Rectal smooth muscle tissue (tissue), 1 donor: Measurements from ENCODE around the gene LRRN3.

Experiments
- H3K27ac ChIP-seq: one replicate; pipeline ENCODE4 v1.7.0; 2013; ENCODE audit warnings: low read depth, low read length, inconsistent platforms
- H3K27me3 ChIP-seq: one replicate; pipeline ENCODE4 v1.7.0; 2013; ENCODE audit warnings: low read length; ENCODE audit not compliant: control insufficient read depth, insufficient read depth
- H3K36me3 ChIP-seq: one replicate; pipeline ENCODE4 v1.7.0; 2013; ENCODE audit warnings: low read length; ENCODE audit not compliant: control insufficient read depth, insufficient read depth
- H3K4me1 ChIP-seq: one replicate; pipeline ENCODE4 v1.7.0; 2013; ENCODE audit warnings: low read length; ENCODE audit not compliant: control insufficient read depth, insufficient read depth
- H3K4me3 ChIP-seq: one replicate; pipeline ENCODE4 v1.7.0; 2013; ENCODE audit warnings: low read length
- H3K9ac ChIP-seq: one replicate; pipeline ENCODE4 v1.7.0; 2013; ENCODE audit warnings: low read length

Gene LRRN3

GRCh38 chr7:111081546-111082267 is 9.2 kb upstream of the LRRN3 start:
- H3K27ac ChIP-seq = no peak overlapping the region
- no peaks in the 10 kb centered on the region for H3K4me1 ChIP-seq
- no peak overlapping the region for H3K9ac ChIP-seq
- no peak overlapping the region for H3K4me3 ChIP-seq
- no peaks in the 10 kb centered on the region for H3K36me3 ChIP-seq
- H3K27me3 ChIP-seq = no peaks in the 10 kb centered on the region

DNA sequence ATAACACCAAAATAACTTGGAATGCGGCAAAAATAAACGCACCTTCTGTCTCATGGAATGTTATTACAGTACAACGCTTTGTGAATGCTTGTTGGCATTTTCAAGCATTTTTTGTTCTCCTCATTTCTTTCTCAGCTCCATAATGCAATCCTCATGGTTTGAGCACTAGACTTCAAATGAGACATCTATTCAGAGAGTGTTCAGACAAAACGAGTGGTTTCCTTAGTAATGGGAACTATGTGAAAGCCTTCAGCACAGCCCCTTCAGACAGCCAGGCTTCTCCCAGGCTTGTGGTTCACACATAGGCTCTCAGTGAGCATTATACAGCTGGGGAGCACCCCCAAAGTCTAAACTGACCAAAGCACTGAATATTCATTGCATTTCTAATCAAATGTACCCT is 8.6 kb upstream of the LRRN3 start:
- no peaks in the 10 kb centered on the region for H3K27me3 ChIP-seq
- no peaks in the 10 kb centered on the region for H3K36me3 ChIP-seq
- no peak overlapping the region for H3K9ac ChIP-seq
- no peaks in the 10 kb centered on the region for H3K4me1 ChIP-seq
- no peak overlapping the region for H3K27ac ChIP-seq
- H3K4me3 ChIP-seq = no peak overlapping the region

DNA sequence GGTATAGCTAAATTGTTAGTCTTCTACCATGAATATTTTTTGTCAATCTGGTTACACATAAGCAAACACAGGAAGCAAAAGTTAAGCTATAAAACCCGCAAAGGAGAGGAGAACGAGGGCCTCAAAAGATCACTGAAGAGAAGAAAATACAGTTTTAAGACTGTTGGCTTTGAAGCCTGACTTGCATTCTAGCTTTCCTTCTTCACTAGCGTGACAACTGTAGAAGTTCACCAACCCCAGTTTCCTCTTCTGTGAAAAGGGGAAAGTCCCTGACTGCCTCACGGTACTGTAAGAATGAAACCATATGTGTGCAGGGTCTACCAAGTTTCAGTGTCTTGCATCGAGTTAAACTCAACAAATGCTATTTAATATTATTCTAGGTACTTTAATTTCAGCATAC is 7.5 kb upstream of the LRRN3 start:
- no peak overlapping the region for H3K9ac ChIP-seq
- H3K27ac ChIP-seq = no peak overlapping the region

GRCh38 chr7:111085356-111085755 is 5.6 kb upstream of the LRRN3 start:
- Histone ChIP-seq H3K4me3 (no peak overlapping the region), H3K9ac (no peak overlapping the region), H3K4me1 (no peaks in the 10 kb centered on the region), H3K36me3 (no peaks in the 10 kb centered on the region), H3K27me3 (no peaks in the 10 kb centered on the region), H3K27ac (no peak overlapping the region)

More for the DNA sequence above, 7.5 kb upstream of the LRRN3 start:
- H3K4me3 ChIP-seq = no peak overlapping the region
- H3K27me3 ChIP-seq = no peaks in the 10 kb centered on the region
- no peaks in the 10 kb centered on the region for H3K36me3 ChIP-seq
- no peaks in the 10 kb centered on the region for H3K4me1 ChIP-seq

DNA sequence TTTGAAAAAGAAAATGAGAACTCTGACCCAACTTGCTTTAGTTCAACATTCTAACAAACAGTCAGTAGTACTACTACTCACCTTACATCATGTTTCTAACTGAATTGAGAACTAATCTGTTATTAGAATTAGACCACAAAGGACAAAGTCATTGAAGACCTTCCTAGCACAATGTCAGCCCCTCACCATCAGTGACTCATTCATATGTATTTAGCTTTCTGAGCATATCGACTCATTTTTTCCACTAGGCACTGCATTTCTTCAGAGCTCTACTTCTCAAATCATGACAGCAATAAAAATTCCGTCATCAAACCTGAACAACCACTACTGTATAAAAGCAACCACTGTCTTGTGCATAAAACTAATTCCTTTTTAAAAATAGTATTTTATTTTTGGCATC is 4.4 kb upstream of the LRRN3 start:
- H3K4me3 ChIP-seq = no peak overlapping the region
- H3K27me3 ChIP-seq = no peaks in the 10 kb centered on the region
- no peak overlapping the region for H3K27ac ChIP-seq
- H3K36me3 ChIP-seq = no peaks in the 10 kb centered on the region
- no peaks in the 10 kb centered on the region for H3K4me1 ChIP-seq
- H3K9ac ChIP-seq = no peak overlapping the region

DNA sequence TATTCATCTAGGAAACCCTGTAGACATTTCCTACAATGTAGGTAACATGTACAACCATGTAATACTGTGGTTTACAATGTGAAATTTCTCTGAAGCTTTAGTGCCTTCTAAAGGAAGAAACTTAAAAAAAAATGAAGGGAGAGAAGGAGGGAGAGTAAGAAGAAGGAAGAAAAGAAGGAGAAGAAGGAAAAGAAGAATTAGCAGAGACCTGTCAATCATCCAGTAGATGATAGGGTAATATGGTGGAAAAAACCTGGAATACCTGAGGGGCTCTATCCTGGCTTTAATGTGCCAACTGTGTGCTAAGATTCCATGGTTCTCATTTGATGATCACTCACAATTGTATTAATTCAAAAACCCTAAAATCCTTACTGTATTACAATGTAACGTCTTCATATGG is 2.6 kb upstream of the LRRN3 start:
- Histone ChIP-seq H3K27ac (no peak overlapping the region), H3K9ac (no peak overlapping the region), H3K4me3 (no peak overlapping the region), H3K36me3 (no peaks in the 10 kb centered on the region), H3K27me3 (no peaks in the 10 kb centered on the region), H3K4me1 (peaks cover 5% of the 10 kb centered on the region)

DNA sequence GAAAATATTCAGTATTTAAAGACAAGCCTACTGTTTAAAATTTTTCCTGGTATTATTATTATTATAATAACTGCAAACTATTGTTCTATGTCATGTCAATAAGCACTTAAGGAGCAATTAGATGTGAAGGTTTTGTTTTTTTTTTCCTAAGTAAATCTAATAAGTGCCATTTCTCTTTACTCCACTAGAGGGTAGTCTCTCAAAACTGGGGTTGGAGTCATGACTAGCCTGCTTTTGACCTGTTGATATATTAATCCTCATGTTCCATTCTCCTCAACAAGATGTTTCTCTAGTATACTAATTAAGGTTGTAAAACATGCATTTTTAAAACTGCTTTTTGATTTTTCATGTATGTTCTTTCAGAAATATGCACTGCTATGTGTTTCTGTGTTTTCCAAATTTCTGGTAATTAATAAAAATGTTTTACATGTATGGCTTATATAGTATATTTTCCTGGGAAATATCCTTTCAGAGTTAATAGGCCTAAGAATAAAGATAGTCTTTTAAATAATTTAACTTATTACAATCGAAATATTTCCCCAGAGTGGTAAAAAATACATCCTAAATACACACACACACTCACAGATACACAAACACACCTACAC is 1.0 kb upstream of the LRRN3 start:
- H3K9ac ChIP-seq = no peak overlapping the region
- no peaks in the 10 kb centered on the region for H3K36me3 ChIP-seq
- peaks cover 5% of the 10 kb centered on the region for H3K4me1 ChIP-seq
- H3K27me3 ChIP-seq = no peaks in the 10 kb centered on the region
- H3K27ac ChIP-seq = no peak overlapping the region
- H3K4me3 ChIP-seq = no peak overlapping the region

DNA sequence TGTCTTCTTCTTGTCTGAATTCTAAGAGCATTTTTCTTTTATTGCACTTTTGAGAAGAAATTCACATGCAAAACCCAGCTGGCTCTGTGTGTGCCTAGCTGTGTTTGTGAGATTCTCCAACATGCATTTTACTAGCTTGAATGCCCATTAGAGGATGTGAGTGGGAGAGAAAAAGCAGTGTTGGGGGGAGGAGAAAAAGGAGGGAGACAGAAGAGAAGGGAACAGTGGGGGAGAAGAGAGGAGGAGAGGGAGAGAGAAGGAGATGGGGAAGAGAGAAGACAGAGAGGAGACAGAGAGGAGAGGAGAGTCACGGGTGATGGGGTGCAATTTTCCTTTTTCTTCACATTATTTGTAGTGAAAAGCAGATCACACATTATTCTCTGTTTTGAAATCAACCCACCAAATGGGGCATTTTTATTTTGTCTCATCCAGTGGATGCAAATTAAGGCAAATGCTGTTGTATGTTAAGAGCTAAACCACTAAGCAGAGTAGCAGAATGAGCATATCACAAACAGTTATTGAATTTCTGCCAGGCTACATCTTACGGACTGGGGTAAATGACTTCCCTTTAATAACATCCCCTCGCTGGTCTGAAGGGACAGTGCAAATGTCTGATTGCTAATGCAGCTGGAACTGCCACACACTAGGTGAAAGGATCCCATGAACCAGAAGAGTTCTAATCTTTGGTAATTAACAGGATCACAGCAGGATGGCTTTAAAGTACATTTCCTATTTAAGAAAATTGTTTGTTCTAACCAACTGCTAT is 849 bp downstream of the LRRN3 start:
- Histone ChIP-seq H3K27me3 (no peaks in the 10 kb centered on the region), H3K36me3 (no peaks in the 10 kb centered on the region), H3K27ac (no peak overlapping the region), H3K9ac (no peak overlapping the region), H3K4me1 (peaks cover 5% of the 10 kb centered on the region), H3K4me3 (peak overlapping the region; percentile 37)

DNA sequence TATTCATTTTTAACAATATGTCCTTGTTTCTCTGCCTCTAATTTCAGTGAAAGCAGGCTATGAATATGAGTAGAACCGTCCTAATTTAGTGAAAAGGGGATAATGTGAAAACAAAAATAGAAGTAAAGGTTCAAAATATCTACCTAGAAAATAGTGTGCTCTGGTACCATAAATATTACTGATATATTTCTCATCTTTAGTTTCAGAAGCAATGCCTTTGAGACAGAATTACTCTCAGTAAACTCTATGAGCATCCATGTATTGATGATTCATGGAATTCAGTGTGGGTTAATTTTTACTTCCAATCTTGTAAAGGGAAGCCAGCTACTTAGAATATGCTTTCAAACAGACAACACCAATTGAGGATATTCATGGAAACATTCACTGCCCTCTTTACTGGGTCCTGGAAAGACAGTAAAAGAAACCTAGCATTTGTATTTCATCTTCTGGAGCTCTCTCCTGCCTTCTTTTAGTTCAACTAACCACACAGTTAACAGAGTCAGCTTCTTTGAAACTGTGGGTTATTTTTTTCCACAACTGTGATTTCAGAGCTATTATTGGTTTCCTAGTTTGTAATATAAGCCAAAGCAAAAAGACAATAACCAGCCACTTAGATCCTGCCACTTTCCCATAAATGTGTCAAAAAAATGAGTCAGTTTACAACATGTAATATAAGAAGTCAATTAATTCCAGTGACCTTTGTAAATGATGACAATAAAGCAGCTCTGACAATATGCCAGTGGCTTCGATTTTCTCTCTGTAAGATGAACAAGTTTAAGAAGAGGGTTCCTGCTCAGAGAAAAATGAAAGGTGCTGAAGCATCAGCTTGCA is 1.7 kb downstream of the LRRN3 start:
- no peak overlapping the region for H3K27ac ChIP-seq
- H3K36me3 ChIP-seq = no peaks in the 10 kb centered on the region
- no peak overlapping the region for H3K4me3 ChIP-seq
- H3K9ac ChIP-seq = no peak overlapping the region
- no peaks in the 10 kb centered on the region for H3K27me3 ChIP-seq
- peaks cover 5% of the 10 kb centered on the region for H3K4me1 ChIP-seq

DNA sequence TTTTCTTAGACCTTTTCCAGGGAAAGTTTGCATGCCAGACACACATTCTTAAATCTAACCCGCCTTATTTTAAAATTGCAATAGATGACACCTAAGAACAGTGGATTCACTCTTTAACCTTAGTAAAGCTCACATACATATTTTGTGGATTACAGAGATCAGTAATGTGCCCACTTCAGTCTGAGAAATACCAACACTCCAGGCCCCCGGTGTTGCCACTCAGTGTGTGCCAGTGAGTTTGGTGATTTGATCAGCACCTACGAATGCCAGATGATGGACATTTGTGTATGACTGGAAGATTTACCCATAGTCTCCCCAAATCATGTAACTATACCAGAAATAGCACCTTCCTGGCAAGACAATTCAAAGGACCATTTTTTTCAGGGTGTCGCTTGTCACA is 2.6 kb downstream of the LRRN3 start:
- H3K27ac ChIP-seq = no peak overlapping the region
- no peaks in the 10 kb centered on the region for H3K27me3 ChIP-seq
- H3K4me3 ChIP-seq = no peak overlapping the region
- no peaks in the 10 kb centered on the region for H3K36me3 ChIP-seq
- H3K4me1 ChIP-seq = peaks cover 5% of the 10 kb centered on the region
- no peak overlapping the region for H3K9ac ChIP-seq

- Histone ChIP-seq H3K27me3 (no peaks in the 10 kb centered on the region), H3K9ac (no peak overlapping the region), H3K4me3 (no peak overlapping the region), H3K4me1 (peaks cover 5% of the 10 kb centered on the region), H3K36me3 (no peaks in the 10 kb centered on the region), H3K27ac (no peak overlapping the region)
Observed at GRCh38 chr7:111094419-111094818, 3.5 kb downstream of the LRRN3 start.

DNA sequence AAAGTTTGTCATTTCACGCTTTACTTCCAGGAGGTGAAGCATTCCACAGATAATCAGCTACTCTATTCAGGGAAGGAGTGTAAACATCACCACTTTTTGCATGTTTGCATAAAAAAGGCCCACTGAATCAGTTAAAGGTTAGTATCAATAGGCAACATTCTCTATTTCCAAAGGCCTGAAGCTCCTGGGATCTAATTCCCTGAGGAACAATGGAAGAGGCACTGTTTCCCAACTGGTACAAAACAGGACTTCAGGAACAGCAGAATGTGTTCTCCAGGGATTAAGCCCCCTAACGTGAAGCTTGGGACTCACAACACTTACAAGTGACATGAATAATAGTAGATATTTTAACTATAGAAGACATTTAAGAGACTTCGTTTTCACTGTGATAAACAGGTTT is 6.1 kb downstream of the LRRN3 start:
- H3K27ac ChIP-seq = no peak overlapping the region
- H3K27me3 ChIP-seq = no peaks in the 10 kb centered on the region
- no peak overlapping the region for H3K4me3 ChIP-seq
- H3K9ac ChIP-seq = no peak overlapping the region
- H3K36me3 ChIP-seq = no peaks in the 10 kb centered on the region
- H3K4me1 ChIP-seq = peaks cover 3% of the 10 kb centered on the region
